Activated CD4-positive, alpha-beta T cell treated with anti-CD3 and anti-CD28 coated beads, Interleukin-2, amount 50 U/mL, for 24 hours (primary cell): ENCODE results near the gene ANGEL1.
A peak's percentile ranks its signal among the peaks of the same experiment; 100 is the strongest.

Source experiments
- DNase-seq, 2 donors: peaks; one replicate each; pipeline ENCODE4 v3.0.0-alpha.2; 2020; ENCODE audit warnings: low read depth in 1 of 2, low spot score in 1 of 2

The ANGEL1 gene

GRCh38 chr14:76820700-76821099 is 8.0 kb upstream of the ANGEL1 start:
- no peak for DNase-seq

DNA sequence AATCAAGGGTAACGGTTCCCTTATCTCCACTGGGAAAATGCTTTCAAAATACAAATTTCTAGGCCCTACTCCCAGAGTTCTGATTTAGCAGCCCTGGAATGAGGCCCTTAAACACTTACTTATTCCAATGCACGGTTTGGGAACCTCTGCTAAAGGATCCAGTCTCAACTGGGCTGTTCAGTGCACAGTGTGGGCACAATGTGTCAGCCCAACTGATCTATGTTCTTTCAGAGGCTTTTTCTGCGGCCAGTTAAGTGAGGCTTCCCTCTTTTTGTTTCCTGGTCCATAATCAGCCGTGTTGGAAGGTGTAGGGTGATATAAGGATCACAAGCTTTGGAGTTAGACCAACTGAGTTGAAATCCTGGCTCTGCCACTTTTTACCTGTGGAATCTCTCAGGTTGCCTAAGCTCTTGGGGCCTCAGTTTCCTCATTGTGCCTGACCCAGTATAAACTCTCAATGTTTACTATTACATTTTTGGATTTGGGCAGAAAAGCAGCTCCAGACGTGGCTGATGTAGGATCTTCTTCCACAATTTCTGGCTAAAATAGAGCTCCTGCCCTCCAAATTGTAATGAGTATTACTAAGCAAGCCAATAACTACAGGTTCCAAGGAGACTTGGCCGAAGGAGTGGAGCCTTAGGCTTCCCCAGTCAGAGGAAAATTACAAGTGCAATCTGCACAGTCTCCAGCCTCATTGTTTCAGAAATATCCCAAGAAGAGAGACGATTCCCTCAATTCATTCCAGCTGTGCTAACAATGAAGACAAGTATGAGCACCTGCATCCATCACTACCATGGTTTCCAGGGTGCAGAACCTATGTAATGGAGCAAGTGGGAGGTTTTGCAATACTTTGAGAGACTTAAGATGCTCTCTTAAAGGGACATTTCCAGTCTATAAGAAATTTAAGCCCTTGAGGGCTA is 2.3 kb upstream of the ANGEL1 start:
- DNase-seq, result no peak

GRCh38 chr14:76812093-76812421 is 625 bp downstream of the ANGEL1 start:
- DNase-seq, result no peak

DNA sequence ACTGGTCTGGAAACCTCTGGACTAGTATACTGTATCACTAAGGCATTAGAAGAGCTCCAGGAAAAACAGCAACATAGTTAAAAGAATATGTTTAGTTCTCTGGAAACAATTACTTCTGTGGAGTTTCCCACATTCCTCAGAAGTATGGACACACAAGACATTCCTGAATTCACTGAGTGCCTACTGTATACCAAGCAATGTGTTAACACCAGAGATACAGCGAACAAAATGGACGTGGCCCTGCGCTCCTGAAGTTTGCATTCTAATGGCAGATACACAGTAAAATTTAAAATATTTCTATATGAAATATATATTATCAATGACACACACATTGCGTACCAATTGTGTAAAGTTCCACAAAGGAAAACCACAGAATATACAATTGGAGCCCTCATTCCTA is 1.1 kb downstream of the ANGEL1 start:
- DNase-seq, result no peak

DNA sequence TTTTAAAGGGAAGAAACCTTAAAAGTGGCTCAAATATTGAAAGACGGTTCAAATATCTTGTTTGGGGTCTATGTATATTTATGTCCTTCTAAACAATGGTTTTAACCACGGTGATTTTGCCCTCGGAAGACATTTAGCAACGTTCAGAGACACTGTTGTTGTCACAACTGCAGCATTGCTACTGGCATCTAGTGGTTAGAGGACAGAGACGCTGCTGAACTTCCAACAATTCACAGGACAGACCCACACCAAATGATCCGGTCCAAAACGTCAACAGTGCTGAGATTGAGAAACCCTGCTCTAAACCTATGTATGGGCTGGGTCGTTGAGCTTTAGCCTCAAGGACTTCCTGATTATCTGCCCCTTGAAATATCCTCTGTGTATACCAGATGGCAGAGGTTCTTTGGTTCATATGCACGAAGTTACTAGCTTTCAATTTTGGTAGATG is 1.7 kb downstream of the ANGEL1 start:
- DNase-seq, result no peak

DNA sequence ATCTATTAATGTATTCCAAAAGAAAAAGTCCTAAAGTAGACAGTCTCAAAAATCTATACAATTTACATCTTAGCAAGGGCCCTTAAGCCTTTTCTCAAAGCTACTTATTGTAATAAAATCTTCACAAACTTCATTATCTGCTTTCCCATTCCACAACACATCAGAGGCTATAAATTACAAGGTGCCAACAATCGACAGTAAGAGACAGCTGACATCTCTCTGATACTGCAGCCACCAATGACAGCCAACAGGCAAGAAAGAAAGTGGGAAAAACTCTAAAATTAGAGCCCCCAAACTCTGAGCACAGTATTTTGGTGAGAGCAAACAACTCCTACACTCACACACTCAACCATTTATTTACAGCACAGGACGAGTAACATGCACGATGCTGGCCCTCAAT is 2.2 kb downstream of the ANGEL1 start:
- no peak for DNase-seq

GRCh38 chr14:76808990-76809389 is 3.7 kb downstream of the ANGEL1 start:
- DNase-seq, result no peak

DNA sequence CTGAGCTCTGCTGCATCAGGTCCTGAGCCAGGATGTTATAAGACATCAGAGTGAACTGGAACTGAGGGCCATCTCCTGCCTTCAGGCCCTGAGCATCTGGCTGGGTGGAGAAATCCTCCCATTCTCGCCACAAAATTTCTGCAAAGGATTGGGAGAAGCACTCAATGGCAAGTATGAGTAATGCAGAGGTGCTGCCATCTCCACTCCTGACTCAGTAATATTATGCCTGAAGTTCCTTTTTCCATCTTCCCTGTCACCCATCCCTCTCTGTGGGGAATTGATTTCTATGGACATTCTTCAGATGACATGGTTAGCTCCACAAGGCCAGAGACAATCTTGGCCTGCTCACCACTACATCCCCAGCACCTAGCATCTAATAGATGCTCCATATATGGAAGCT is 4.7 kb downstream of the ANGEL1 start:
- no peak for DNase-seq

DNA sequence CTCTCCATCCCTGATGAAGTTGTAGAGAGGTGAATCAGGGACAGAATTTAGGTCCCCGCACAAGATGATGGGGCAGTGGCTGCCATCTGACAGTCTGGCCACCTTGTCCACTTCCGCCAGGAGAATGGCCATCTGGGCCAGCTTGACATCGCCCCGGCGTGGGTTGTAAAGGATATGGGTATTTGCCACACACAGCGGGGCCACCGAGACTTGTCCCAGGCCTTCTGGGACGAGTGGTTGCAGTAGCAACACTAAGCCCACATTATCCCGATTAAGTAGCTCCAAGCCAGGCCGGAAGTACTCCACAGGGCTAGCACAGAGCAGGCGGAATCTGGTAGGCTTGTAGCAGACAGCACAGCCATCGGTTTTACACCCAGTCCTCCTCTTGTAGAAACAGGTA is 6.2 kb downstream of the ANGEL1 start:
- no peak for DNase-seq

DNA sequence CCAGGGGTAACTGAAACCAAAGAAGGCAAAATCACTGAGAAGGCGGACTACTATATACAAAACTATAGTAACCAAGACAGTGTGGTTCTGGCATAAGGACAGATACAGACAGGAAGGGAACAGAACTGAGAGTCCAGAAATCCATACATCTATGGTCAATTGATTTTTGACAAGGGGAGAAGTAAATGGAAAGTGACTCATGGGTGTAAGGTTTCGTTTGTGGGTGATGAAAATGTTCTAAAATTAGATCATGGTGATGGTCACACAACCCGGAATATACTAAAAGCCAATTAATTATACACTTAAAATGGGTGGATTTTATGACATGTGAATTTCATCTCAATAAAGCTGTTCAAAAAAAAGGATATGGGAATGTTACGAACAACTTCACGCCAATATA is 18.7 kb downstream of the ANGEL1 start:
- no peak for DNase-seq

DNA sequence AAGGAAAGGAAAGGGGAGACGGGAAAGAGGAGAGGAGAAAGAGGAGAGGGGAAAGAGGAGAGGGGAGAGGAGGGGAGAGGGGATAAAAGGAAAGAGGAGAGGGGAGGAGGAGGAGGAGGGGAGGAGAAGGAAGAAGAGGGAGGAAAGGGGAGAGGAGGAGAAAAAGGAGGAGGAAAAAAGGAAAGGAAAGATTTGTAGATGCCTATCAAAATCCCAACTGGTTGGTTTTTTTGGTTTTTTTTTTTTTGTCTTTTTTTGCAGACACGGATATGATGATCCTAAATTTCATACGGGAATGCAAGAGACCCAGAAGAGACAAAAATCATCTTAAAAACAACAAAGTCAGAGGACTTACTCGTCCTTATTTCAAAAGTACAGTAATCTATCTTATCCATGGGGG is 19.4 kb downstream of the ANGEL1 start:
- DNase-seq, result no peak

GRCh38 chr14:76792422-76792821 is 20.3 kb downstream of the ANGEL1 start:
- DNase-seq, result no peak

- DNase-seq, result no peak
These were observed 26.1 kb downstream of the ANGEL1 start for GRCh38 chr14:76786601-76787000.

DNA sequence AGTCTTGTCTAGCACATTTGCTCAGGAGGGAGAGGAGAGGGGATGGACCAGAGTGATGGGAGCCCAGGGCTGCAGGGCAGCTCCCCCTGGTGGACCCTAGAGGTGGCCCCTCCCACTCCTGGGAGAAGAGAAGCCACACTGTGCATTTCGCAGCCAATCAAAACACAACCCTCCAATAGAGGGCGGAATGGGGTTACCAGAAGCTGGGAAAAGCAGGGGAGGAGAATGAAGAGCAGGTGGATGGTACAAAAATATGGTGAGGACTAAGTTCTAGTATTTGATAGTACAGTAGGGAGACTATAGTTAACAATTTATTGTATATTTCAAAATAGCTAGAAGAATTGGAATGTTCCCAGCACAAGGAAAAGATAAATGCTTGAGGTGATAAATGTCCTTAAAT is 27.8 kb downstream of the ANGEL1 start:
- peak in 1 of 2 donors; percentile 32 for DNase-seq

GRCh38 chr14:76784266-76784874 is 28.3 kb downstream of the ANGEL1 start:
- no peak for DNase-seq

- DNase-seq, result no peak
These were observed 29.7 kb downstream of the ANGEL1 start for GRCh38 chr14:76782885-76783566.

DNA sequence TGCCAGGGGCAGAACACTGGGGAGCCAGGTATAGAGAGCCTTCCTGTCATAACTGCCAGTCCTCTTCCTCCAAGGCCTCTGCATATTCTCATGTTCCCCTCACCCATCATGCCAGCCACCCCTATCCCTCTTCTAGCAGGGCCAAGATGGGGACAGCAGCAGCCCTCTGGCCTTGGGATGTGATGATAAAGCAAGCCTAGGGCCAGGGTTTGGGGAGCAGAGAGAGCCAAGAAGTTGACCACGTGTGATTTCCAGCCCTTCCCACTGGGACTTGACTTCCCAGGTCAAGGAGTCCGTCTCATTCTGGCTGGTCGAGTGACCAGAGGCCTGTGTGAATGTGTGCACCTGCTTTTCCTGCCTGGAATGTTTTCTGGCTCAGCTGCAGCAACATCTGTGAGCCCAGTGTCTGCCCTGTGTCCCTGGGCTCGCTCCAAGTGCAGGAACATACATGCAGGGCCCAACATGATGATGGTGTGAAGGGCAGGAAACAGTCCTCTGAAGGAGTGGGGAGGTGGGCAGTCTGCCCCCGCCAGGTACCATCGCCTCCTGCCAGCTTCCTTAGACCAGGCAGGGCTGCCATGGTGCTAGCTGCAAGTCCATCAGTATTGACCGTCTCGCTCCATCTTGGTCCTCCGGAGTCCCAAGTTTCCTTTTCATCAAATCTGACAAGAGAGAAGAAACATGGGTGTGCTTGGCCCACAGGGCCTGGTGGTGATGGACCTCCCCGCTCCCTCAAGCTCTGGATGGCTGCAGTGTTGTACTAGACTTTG is 30.4 kb downstream of the ANGEL1 start:
- no peak for DNase-seq

DNA sequence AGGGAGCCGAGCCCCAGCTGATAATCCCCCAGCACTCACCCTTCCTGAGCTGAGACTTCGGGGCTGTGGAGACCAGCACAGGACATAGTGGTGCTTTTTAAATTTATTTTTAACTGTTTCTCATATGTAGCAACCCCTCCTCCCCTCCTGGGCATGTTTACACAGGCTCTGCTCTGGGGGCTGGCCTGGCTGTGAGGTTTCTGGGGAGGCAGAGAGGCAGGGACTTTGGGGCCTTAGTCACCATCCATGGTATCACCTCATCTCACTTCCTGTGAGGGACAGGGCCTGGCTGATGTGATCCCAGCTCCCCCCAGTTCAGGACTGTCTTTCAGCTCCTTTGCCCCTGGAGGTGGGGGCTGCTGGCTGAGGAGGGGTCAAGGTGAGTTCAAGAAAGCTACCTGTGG is 31.0 kb downstream of the ANGEL1 start:
- DNase-seq, result no peak

- no peak for DNase-seq
These were observed 31.6 kb downstream of the ANGEL1 start for GRCh38 chr14:76780875-76781647.

- DNase-seq, result no peak
These were observed 32.3 kb downstream of the ANGEL1 start for GRCh38 chr14:76780360-76780759.

GRCh38 chr14:76780058-76780345 is 32.7 kb downstream of the ANGEL1 start:
- no peak for DNase-seq
